Mesenchymal stem cell (in vitro differentiated cells and primary cell): ENCODE results near the gene APMAP.

Experiments used
- DNase-seq: peaks from one replicate; pipeline ENCODE4 v3.0.0-alpha.2; 2013
- H2AFZ ChIP-seq: one replicate; pipeline ENCODE4 v1.6.1; 2013; ENCODE audit warnings: low read depth, mild to moderate bottlenecking, control low read depth, inconsistent platforms, low read length, moderate library complexity
- H2AK5ac ChIP-seq: 2 replicates; pipeline ENCODE4 v1.6.1; 2013; ENCODE audit warnings: low read length, moderate library complexity, mild to moderate bottlenecking, inconsistent platforms; ENCODE audit not compliant: severe bottlenecking
- H2BK120ac ChIP-seq: one replicate; pipeline ENCODE4 v1.6.1; 2013; ENCODE audit warnings: low read depth, mild to moderate bottlenecking, inconsistent platforms, low read length, moderate library complexity
- H2BK12ac ChIP-seq, 2 experiments: one replicate each; pipeline ENCODE4 v1.6.1; 2013; ENCODE audit warnings: inconsistent platforms in 2 of 2, low read length in 2 of 2, mild to moderate bottlenecking in 2 of 2, moderate library complexity in 2 of 2, control low read depth in 1 of 2
- H2BK15ac ChIP-seq: one replicate; pipeline ENCODE4 v1.6.1; 2013; ENCODE audit warnings: mild to moderate bottlenecking, low read depth, inconsistent platforms; ENCODE audit not compliant: poor library complexity, severe bottlenecking
- H2BK5ac ChIP-seq: 2 replicates; pipeline ENCODE4 v1.6.1; 2013; ENCODE audit warnings: low read depth, mild to moderate bottlenecking, low read length, control low read depth, inconsistent platforms; ENCODE audit not compliant: poor library complexity, severe bottlenecking
- H3K14ac ChIP-seq, 2 experiments: one replicate each; pipeline ENCODE4 v1.6.1; 2013; ENCODE audit warnings: inconsistent platforms in 2 of 2, low read length in 2 of 2, control low read depth in 1 of 2, mild to moderate bottlenecking in 1 of 2, moderate library complexity in 1 of 2
- H3K18ac ChIP-seq, 2 experiments: one replicate each; pipeline ENCODE4 v1.6.1; 2013; ENCODE audit warnings: inconsistent platforms in 2 of 2, low read length in 2 of 2, control low read depth in 1 of 2, low read depth in 1 of 2, mild to moderate bottlenecking in 1 of 2
- H3K23ac ChIP-seq, 2 experiments: one replicate each; pipeline ENCODE4 v1.6.1; 2013; ENCODE audit warnings: inconsistent platforms in 2 of 2, low read length in 2 of 2, mild to moderate bottlenecking in 2 of 2, moderate library complexity in 2 of 2, control low read depth in 1 of 2
- H3K27ac ChIP-seq: 2 replicates; pipeline ENCODE4 v1.5.1; 2013; ENCODE audit warnings: mild to moderate bottlenecking, moderate library complexity, low read length, control low read depth, inconsistent platforms; ENCODE audit not compliant: poor library complexity, severe bottlenecking
- H3K27me3 ChIP-seq, 2 experiments: 2 replicates each; pipeline versions ENCODE4 v1.6.1 to v1.7.0; 2013; ENCODE audit warnings: low read length in 2 of 2, mild to moderate bottlenecking in 2 of 2, moderate library complexity in 2 of 2, control low read depth in 1 of 2, inconsistent platforms in 1 of 2; ENCODE audit not compliant: control insufficient read depth in 1 of 2, insufficient read depth in 1 of 2
- H3K36me3 ChIP-seq, 2 experiments: 2 replicates each; pipeline versions ENCODE4 v1.6.1 to v1.7.0; 2013; ENCODE audit warnings: low read length in 2 of 2, control low read depth in 1 of 2, inconsistent platforms in 1 of 2, low read depth in 1 of 2, mild to moderate bottlenecking in 1 of 2; ENCODE audit not compliant: insufficient read depth in 2 of 2, control insufficient read depth in 1 of 2
- H3K4ac ChIP-seq, 2 experiments: one replicate each; pipeline ENCODE4 v1.6.1; 2013; ENCODE audit warnings: inconsistent platforms in 2 of 2, low read length in 2 of 2, mild to moderate bottlenecking in 2 of 2, moderate library complexity in 2 of 2, control low read depth in 1 of 2, low read depth in 1 of 2
- H3K4me1 ChIP-seq: 2 replicates; pipeline ENCODE4 v1.6.1; 2013; ENCODE audit warnings: low read depth, low read length, control low read depth; ENCODE audit not compliant: control insufficient read depth, insufficient read depth
- H3K4me2 ChIP-seq: 2 replicates; pipeline ENCODE4 v1.6.1; 2013; ENCODE audit warnings: low read length, mild to moderate bottlenecking, inconsistent platforms; ENCODE audit not compliant: poor library complexity, severe bottlenecking
- H3K4me3 ChIP-seq, 2 experiments: 2 replicates each; pipeline versions ENCODE4 v1.5.1 to v1.7.0; 2013; ENCODE audit warnings: low read length in 2 of 2, mild to moderate bottlenecking in 2 of 2, control low read depth in 1 of 2, low read depth in 1 of 2; ENCODE audit not compliant: insufficient read depth in 1 of 2
- H3K79me1 ChIP-seq: replicated peaks from 2 replicates; pipeline ENCODE4 v1.6.1; 2013; ENCODE audit warnings: mild to moderate bottlenecking, control low read depth, low read length, inconsistent platforms; ENCODE audit not compliant: poor library complexity, severe bottlenecking
- H3K9ac ChIP-seq: 2 replicates; pipeline ENCODE4 v1.7.0; 2013; ENCODE audit warnings: mild to moderate bottlenecking, low read length, moderate library complexity
- H3K9me3 ChIP-seq: 2 replicates; pipeline ENCODE4 v1.7.0; 2013; ENCODE audit warnings: mild to moderate bottlenecking, low read length; ENCODE audit not compliant: control insufficient read depth
- H4K8ac ChIP-seq: one replicate; pipeline ENCODE4 v1.6.1; 2013; ENCODE audit warnings: inconsistent platforms, mild to moderate bottlenecking, low read length, moderate library complexity
- H4K91ac ChIP-seq: one replicate; pipeline ENCODE4 v1.6.1; 2013; ENCODE audit warnings: mild to moderate bottlenecking, low read length, inconsistent platforms
- WGBS: methylation state at CpG from one replicate; pipeline ENCODE4 v1.1.7; 2013; ENCODE audit warnings: mixed read lengths; 5-methylcytosine and 5-hydroxymethylcytosine counted together

APMAP gene

DNA sequence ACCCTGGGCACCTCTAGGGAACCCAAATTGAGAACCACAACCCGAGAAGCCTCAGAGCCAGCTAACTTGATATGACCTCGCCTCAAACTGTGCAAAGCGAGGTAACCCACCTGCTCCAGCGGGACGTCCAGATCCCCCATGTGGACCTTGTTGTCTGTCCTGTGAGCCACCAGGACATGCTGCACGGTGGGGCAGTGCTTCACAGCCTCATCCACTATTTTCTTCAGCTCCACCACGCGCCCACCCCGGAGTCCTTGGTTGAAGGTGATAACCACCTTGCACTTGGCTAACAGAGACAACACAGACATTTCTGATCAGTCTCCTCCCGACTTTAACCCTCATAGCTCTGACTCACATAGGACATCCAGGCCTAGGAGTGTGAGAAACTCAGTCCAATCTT, 30.8 kb upstream of the APMAP start:
- Histone ChIP-seq H3K36me3 (peaks cover 0 to 5% of the 10 kb centered on the region in 2 experiments), H2BK15ac (no peak overlapping the region), H3K4ac (no peak overlapping the region), H2BK12ac (no peak overlapping the region), H3K23ac (no peak overlapping the region), H3K4me3 (no peak overlapping the region), H3K9me3 (no peaks in the 10 kb centered on the region), H3K18ac (no peak overlapping the region), H2BK120ac (no peak overlapping the region), H4K91ac (no peak overlapping the region), H3K79me1 (no peaks in the 10 kb centered on the region), H3K4me2 (no peak overlapping the region), H2AK5ac (no peak overlapping the region), H3K27me3 (no peaks in the 10 kb centered on the region), H4K8ac (no peak overlapping the region), H3K14ac (no peak overlapping the region), H3K27ac (no peak overlapping the region), H3K9ac (no peak overlapping the region), H2AFZ (no peak overlapping the region), H3K4me1 (peaks cover 3% of the 10 kb centered on the region), H2BK5ac (no peak overlapping the region)
- DNase-seq = no peak
- WGBS = 85% methylated on average over 8 of the region's 10 CpGs

DNA sequence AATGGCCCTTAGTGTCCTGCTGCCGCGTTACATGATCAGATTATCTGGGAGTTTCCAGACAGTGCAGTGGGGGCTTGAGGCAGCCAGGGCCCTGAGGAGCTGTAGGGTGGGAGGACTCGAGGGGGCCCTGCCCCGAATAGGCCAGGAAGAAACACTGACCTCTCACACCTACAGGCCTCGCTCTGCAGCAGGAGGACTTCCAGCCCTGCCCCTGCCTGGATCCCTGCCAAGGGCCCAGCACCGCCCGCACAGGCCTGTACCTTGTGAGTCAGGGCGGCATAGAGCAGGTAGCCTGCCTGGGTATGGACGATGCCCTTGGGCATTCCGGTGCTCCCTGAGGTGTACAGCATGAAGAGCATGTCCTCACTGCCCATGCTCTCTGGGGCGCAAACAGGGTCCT, 30.1 kb upstream of the APMAP start:
- Histone ChIP-seq H3K23ac (no peak overlapping the region), H2AFZ (no peak overlapping the region)
- 85% methylated on average over 11 of the region's 11 CpGs for WGBS

DNA sequence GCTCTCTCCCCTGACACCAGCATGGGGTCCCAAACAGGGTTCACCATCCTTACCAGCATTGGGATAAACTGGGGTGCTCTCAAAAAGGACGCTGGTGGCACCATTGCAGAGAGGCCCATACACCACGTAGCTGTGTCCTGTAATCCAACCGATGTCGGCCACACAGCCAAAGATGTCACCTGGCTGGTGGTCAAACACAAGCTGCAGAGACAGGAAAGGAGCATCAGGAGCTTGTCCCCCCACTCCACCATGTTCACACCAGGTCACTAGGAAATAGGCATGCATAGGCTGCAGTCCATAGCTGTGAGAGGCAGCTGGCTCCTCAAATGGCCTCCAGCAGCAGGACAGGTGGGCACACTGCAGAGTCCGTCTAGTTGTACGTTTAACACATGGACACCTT, 28.8 kb upstream of the APMAP start:
- Histone ChIP-seq H3K4ac (no peak overlapping the region), H4K91ac (no peak overlapping the region), H2BK15ac (no peak overlapping the region), H3K23ac (no peak overlapping the region), H4K8ac (no peak overlapping the region), H3K9ac (no peak overlapping the region), H3K27me3 (no peaks in the 10 kb centered on the region), H2BK12ac (no peak overlapping the region), H3K4me1 (peaks cover 12% of the 10 kb centered on the region), H3K4me3 (no peak overlapping the region), H2AFZ (no peak overlapping the region), H3K27ac (no peak overlapping the region), H3K18ac (no peak overlapping the region), H3K36me3 (peaks cover 0 to 5% of the 10 kb centered on the region in 2 experiments), H3K14ac (no peak overlapping the region), H2AK5ac (no peak overlapping the region), H3K79me1 (no peaks in the 10 kb centered on the region), H3K9me3 (no peaks in the 10 kb centered on the region), H2BK120ac (no peak overlapping the region), H3K4me2 (no peak overlapping the region), H2BK5ac (no peak overlapping the region)
- 87% methylated on average over 6 of the region's 6 CpGs for WGBS
- DNase-seq = no peak

More for the DNA sequence above, 30.1 kb upstream of the APMAP start:
- Histone ChIP-seq H3K27me3 (no peaks in the 10 kb centered on the region), H3K4me2 (no peak overlapping the region), H2BK120ac (no peak overlapping the region), H3K18ac (no peak overlapping the region), H2AK5ac (no peak overlapping the region), H2BK5ac (no peak overlapping the region), H3K9me3 (no peaks in the 10 kb centered on the region), H3K9ac (no peak overlapping the region), H3K36me3 (peaks cover 0 to 5% of the 10 kb centered on the region in 2 experiments), H4K8ac (no peak overlapping the region), H3K4me3 (no peak overlapping the region), H3K4me1 (peaks cover 4% of the 10 kb centered on the region), H3K79me1 (no peaks in the 10 kb centered on the region), H2BK12ac (no peak overlapping the region), H2BK15ac (no peak overlapping the region), H3K14ac (no peak overlapping the region), H3K4ac (no peak overlapping the region), H3K27ac (no peak overlapping the region), H4K91ac (no peak overlapping the region)
- no peak for DNase-seq

DNA sequence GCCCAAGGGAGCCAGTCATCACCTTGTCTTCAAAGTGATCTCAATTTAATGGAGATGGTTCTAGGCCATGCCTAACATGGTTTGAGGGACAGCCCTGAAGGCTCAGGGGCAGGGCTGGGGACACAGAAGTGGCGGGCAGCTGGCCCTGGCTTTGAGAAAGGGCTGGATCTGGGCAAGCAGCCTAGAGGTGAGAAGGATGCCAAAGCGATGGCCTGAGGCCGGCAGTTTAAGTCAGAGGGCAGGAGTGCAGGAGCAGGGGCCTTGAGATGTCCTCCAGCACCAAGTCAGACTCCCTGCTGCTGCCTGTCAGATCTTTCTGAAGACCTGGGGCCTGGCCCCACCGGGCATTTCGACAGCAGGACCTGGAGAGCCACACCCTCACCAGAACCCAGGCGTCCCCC, 28.4 kb upstream of the APMAP start:
- no peaks in the 10 kb centered on the region for H3K79me1 ChIP-seq
- no peaks in the 10 kb centered on the region for H3K27me3 ChIP-seq
- H3K18ac ChIP-seq = no peak overlapping the region
- no peak overlapping the region for H2BK15ac ChIP-seq
- H3K9ac ChIP-seq = no peak overlapping the region
- no peak overlapping the region for H3K23ac ChIP-seq
- no peak overlapping the region for H3K27ac ChIP-seq
- no peak overlapping the region for H2BK12ac ChIP-seq
- H3K4ac ChIP-seq = no peak overlapping the region
- no peak overlapping the region for H3K4me3 ChIP-seq
- no peak overlapping the region for H2AFZ ChIP-seq
- H2AK5ac ChIP-seq = no peak overlapping the region
- H3K9me3 ChIP-seq = no peaks in the 10 kb centered on the region
- H2BK120ac ChIP-seq = no peak overlapping the region
- WGBS = 83% methylated on average over 6 of the region's 6 CpGs
- no peak overlapping the region for H3K4me2 ChIP-seq
- H3K36me3 ChIP-seq = peaks cover 0 to 5% of the 10 kb centered on the region in 2 experiments
- no peak overlapping the region for H3K14ac ChIP-seq
- DNase-seq = no peak
- no peak overlapping the region for H4K8ac ChIP-seq
- no peak overlapping the region for H4K91ac ChIP-seq
- peaks cover 13% of the 10 kb centered on the region for H3K4me1 ChIP-seq
- no peak overlapping the region for H2BK5ac ChIP-seq
